ENCODE data around the gene SYCN.
"Not testable (repeated sequence)": the region's sequence is repeated elsewhere in the genome, so short reads cannot be mapped to it uniquely, and the experiment has no call there.

Gene SYCN

DNA sequence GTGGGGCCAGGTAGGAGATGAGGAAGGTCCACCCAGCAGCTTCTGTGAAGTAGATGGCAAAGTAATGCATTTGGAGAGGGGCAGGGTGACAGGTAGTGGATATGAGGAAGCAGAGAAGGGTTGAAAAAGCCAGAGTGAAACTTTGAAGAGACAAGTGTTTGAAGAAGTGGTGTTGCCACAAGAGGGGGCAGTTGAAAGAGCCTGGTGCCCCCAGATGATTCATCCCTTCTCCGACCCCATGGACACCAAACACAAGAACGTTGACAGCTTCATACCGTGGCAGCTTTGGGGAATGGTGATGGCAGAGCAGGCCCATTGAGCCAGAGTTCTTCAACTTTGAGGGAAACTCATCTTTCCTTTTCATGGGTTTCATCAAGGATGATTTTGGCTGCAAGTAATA, 20.8 kb upstream of the SYCN start:
- no peak for DNase-seq (ENCODE audit: low read depth in 2 of 2)

- no peak for DNase-seq (ENCODE audit: low read depth in 2 of 2)
Measured at GRCh38 chr19:39223703-39224279, 19.7 kb upstream of the SYCN start.

DNA sequence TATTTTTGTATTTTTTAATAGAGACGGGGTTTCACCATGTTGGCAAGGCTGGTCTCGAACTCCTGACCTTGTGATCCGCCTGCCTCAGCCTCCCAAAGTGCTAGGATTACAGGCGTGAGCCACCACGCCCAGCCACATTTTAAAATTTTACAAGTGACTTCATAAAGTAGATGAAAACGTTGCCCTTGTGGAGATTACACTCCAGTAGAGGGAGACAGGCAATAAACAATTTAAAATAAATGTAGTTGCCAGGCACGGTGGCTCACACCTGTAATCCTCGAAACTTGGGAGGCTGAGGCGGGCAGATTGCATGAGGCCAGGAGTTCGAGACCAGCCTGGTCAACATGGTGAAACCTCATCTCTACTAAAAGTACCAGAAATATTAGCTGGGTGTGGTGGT, 15.0 kb upstream of the SYCN start:
- DNase-seq (ENCODE audit: low read depth in 2 of 2): not testable (repeated sequence)

DNA sequence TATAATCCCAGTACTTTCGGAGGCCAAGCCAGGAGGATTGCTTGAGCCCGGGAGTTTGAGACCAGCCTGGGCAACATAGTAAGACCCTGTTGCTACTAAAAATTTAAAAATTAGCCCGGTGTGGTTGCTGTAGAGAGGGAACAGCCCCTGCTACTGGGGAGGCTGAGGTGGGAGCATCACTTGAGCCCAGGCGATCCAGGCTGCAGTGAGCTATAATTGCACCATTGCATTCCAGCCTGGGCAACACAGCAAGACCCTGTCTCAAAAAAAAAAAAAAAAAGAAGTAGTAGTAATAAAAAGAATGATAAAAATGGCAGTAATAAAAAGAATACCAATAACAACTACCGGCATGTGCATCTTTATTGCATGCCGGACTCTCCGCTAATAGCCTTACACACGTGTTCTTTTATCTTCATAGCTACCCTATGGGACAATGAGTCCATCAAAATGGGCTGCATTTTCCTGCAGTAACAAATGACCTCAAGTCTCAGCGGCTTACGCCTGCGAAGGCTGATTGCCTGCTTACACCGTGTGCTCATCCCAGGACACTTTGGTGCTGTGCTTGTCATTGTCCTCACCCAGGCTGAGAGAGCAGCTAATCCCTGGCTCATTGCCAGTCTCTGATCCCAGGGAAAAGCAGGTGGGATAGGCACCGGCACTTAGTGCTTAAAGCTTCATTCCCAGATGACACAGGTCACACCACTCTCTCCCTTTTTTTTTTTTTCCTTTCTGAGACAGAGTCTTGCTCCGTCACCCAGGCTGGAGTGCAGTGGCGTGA, 14.4 kb upstream of the SYCN start:
- DNase-seq (ENCODE audit: low read depth in 2 of 2): no peak

GRCh38 chr19:39217094-39217493, 13.0 kb upstream of the SYCN start:
- no peak for DNase-seq (ENCODE audit: low read depth in 2 of 2)

DNA sequence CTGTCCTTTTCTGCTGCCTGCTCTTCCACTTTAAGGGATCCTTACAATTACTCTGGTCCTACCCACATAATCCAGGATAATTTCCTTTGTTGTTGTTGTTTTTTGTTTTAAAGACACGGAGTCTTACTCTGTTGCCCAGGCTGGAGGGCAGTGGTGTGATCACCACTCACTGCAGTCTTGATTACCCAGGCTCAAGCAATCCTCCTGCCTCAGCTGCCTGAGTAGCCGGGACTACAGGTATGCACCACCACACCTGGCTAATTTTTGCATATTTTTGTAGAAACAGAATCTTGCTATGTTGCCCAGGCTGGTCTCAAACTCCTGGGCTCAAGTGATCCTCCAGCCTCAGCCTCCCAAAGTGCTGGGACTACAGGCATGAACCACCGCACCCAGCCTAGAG, 11.3 kb upstream of the SYCN start:
- not testable (repeated sequence) for DNase-seq (ENCODE audit: low read depth in 2 of 2)

GRCh38 chr19:39212375-39212742, 8.3 kb upstream of the SYCN start:
- peak; percentile 39 to 61 for DNase-seq (ENCODE audit: low read depth in 2 of 2)

GRCh38 chr19:39211731-39212374, 7.8 kb upstream of the SYCN start:
- no peak for DNase-seq (ENCODE audit: low read depth in 2 of 2)

DNA sequence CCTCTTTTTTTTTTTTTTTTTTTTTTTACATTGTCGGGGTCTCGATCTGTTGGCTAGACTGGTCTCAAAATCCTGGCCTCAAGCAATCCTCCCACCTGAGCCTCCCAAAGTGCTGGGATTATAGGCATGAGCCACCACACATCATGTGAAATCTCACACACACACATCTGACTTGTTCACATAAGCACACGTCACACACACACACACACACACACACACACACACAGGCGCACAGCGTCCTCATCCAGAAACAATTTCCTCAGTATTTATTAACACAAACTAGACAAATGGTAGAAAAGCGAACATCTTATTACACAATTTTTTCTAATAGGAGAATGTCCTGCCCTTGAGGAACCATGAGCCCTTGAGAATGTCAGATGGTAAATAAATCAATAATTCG, 5.1 kb upstream of the SYCN start:
- no peak for DNase-seq (ENCODE audit: low read depth in 2 of 2)

DNA sequence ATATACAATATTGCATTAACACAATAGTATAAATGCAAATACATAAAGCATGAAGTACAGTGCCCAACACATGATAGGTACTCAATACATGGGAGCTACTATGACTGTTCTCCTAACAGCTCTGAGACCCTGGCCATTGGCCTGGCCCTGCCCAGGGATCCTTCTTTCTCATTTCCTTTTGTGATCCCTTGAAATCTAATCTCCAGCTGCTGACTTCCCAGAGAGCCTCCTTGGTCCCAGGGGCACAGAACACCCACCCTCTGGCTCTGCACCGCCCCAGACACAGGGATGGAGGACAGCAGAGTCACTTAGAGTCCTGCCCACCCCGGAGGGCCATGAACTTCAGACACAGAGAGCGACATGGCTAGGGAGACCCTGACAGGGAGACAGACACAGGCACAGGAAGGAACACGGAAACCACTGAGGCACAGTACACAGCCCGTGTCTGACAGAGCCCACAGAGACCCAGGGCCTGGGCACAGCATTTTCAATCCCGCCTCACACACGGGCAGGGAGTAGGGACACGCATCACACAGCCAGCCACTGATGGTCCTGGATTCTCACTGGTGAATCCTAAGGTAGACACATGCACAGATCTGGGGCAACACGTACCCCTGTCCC, 4.2 kb upstream of the SYCN start:
- no peak for DNase-seq (ENCODE audit: low read depth in 2 of 2)

DNA sequence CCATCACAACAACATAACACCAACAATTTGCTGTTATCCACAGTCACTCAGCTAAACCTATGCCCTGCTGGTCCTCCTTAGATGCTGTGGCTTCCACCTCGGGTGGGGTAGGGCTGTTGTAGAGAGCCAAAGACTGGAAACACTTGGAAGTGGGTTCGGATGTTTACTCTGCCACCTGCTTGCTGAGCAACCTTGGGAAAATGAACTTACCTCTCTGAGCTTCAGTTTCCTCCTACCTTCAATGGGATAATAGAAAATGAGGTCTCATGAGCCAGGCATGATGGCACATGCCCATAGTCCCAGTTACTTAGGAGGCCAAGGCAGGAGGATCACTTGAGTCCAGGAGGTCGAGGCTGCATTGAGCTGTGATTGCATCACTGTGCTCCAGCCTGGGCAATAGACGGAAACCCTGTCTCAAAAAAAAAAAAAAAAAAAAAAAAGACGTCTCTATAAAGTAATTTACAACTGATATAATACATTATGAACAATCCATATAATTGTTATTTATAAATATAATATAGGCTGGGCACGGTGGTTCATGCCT, 3.3 kb upstream of the SYCN start:
- no peak for DNase-seq (ENCODE audit: low read depth in 2 of 2)

DNA sequence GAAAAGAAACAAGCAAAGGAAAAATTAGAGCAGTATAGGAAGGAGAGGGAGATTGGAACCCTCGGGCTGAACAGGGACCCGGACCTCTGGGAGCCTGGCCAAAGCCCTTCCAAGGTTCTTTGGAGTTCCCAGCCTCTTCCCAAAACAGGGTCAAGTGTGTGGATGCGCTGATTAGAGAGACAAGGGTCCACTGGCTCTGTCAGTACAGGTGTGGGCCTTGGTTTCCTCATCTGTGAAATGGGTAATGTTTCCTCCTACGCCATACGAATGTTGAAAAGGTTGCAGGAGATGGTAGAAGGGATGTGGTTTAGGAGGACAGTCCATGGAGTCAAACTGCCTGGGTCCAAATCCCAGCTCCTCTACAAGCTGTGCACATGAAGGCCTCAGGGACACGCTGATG, 2.1 kb upstream of the SYCN start:
- DNase-seq (ENCODE audit: low read depth in 2 of 2): no peak

DNA sequence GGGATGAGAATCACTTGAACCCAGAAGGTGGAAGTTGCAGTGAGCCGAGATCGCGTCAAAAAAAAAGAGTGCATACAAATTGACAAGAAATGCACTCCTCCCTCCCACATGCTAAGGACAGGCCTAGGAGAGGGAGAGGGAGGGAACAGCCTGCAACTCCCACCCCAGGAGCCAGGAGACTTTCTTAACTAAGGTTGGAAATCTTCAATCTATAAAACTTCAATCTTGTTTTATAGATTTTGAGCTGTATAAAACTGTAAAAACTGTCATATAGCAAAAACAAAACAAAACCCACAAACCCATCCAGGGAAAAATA, 1.3 kb upstream of the SYCN start:
- no peak for DNase-seq (ENCODE audit: low read depth in 2 of 2)

DNA sequence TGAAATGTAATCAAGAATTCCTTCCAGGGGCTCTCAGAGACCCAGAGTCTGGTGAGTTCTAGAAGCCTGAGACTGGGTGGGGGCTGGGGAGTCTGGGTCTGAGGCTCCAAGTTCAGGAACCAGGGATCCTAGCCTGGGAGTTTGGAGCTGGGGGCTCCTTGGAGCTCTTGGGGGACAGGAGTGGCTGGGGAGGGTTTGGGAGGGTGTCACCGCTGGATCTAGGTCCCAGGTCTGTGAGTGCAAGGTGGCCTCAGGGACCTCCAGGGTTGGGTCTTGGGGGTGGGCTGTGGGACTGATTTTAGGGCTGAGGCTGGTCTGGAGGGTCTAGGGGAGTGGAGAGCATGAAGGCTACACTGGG, 1.1 kb downstream of the SYCN start:
- DNase-seq (ENCODE audit: low read depth in 2 of 2): no peak

GRCh38 chr19:39200803-39201115, 3.3 kb downstream of the SYCN start:
- DNase-seq (ENCODE audit: low read depth in 2 of 2): no peak

GRCh38 chr19:39200066-39200802, 3.8 kb downstream of the SYCN start:
- DNase-seq (ENCODE audit: low read depth in 2 of 2): no peak

DNA sequence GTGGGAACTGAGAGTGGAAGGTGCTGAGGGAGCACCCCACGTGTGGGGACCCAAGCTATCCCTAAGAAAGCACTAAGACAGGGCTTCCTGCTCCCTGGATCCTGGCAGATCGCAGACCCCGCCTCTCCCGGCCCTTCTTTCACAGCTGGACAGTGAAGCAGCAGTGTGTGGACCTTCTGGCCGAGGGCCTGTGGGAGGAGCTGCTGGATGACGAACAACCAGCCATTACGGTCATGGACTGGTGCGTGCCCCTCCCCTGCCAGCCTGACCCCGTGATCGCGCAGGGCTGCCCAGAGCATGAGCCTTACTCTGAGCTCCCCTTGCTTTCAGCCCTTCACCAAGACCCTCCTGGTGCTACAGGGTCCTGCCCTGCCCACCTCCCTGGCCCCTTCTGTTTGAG, 5.0 kb downstream of the SYCN start:
- DNase-seq (ENCODE audit: low read depth in 2 of 2): no peak

GRCh38 chr19:39197808-39198207, 6.3 kb downstream of the SYCN start:
- DNase-seq (ENCODE audit: low read depth in 2 of 2): no peak

- DNase-seq (ENCODE audit: low read depth in 2 of 2): peak in 1 of 2 experiments; percentile 3
Measured at GRCh38 chr19:39196860-39197562, 7.1 kb downstream of the SYCN start, which contains the start of gene NCCRP1. TSS of gene NCCRP1 (plus strand) at chr19:39196964. CDS start at chr19:39196983, 19 bp downstream.

DNA sequence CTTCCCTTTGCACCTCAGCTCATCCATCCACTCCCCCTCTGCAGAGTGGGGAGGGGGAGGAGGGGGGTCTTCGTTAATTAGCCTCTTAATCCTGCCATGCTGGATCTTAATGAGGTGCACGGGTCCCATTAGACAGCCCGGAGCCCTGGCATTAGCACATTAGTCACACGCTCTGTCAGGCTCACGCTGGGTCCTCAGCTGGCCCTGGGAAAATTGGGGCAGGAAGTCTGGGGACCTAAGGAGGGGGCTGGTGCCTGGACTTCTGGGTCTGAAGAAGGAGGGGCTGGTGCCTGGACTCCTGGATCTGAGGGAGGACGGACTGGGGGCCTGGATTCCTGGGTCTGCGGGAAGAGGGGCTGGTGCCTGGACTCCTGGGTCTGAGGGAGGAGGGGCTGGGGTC, 7.7 kb downstream of the SYCN start:
- DNase-seq (ENCODE audit: low read depth in 2 of 2): no peak

DNA sequence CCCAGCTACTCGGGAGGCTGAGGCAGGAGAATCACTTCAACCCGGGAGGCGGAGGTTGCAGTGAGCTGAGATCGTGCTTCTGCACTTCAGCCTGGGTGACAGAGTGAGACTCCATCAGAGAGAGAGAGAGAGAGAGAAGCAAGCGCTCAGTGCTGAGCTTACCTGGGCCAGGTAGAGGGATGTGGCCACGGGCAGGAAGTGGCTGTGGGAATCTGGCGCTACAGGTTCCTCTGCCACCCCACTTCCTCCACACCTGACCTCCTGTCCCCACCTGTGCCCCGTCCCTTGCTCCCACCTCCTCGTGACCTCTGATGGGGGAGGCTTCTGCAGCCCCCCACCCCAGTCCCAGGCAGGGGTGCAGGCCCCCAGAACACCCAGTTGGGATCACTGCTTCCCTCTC, 8.3 kb downstream of the SYCN start:
- no peak for DNase-seq (ENCODE audit: low read depth in 2 of 2)
